HG02852 (cell line): ENCODE results near the gene UCHL3.

ENCODE experiments used
- ATAC-seq: cut with Tn5 transposase; IDR thresholded peaks from one replicate; pipeline ENCODE4 v1.9.1; 2021; ENCODE audit warnings: mild to moderate bottlenecking, moderate library complexity; ENCODE audit not compliant: unreplicated experiment

The UCHL3 gene

GRCh38 chr13:75549262-75550158 lies at the start of gene UCHL3:
Gene UCHL3, plus strand, starts transcription at chr13:75549791. Its CDS starts 30 bp downstream, at chr13:75549821.
- peak; percentile 95 for ATAC-seq

- ATAC-seq, result no peak
Observed at GRCh38 chr13:75505327-75505726, 44.3 kb upstream of the UCHL3 start.

GRCh38 chr13:75506018-75506417 lies 43.6 kb upstream of the UCHL3 start:
- no peak for ATAC-seq

- no peak for ATAC-seq
Observed at GRCh38 chr13:75507027-75508001, 42.3 kb upstream of the UCHL3 start.

- ATAC-seq, result no peak
Observed at GRCh38 chr13:75508002-75508548, 41.5 kb upstream of the UCHL3 start.

GRCh38 chr13:75511051-75511625 lies 38.5 kb upstream of the UCHL3 start:
- no peak for ATAC-seq

- ATAC-seq, result peak; percentile 89
Observed at GRCh38 chr13:75512253-75512652, 37.3 kb upstream of the UCHL3 start.

GRCh38 chr13:75513271-75513670 lies 36.3 kb upstream of the UCHL3 start:
- ATAC-seq, result no peak

GRCh38 chr13:75514080-75514995 lies 35.3 kb upstream of the UCHL3 start:
- ATAC-seq, result no peak

GRCh38 chr13:75518439-75519088 lies 31.0 kb upstream of the UCHL3 start:
- no peak for ATAC-seq

GRCh38 chr13:75521956-75522355 lies 27.6 kb upstream of the UCHL3 start:
- ATAC-seq, result no peak

- no peak for ATAC-seq
Observed at GRCh38 chr13:75530549-75530961, 19.0 kb upstream of the UCHL3 start.

- ATAC-seq, result no peak
Observed at GRCh38 chr13:75533861-75534260, 15.7 kb upstream of the UCHL3 start.

GRCh38 chr13:75537401-75538365 lies 11.9 kb upstream of the UCHL3 start, which contains the start of gene COMMD6:
Gene COMMD6, minus strand, starts transcription at chr13:75537841. Its CDS starts 36 bp downstream, at chr13:75537805.
- peak; percentile 97 for ATAC-seq

- no peak for ATAC-seq
Observed at GRCh38 chr13:75541287-75541686, 8.3 kb upstream of the UCHL3 start.

- no peak for ATAC-seq
Observed at GRCh38 chr13:75541961-75542360, 7.6 kb upstream of the UCHL3 start.

- no peak for ATAC-seq
Observed at GRCh38 chr13:75544681-75545330, 4.8 kb upstream of the UCHL3 start.
